B cell (primary cell): ENCODE results near the gene TMEM130.

Experiments
- CTCF ChIP-seq: fragments of 200-600 bp; IDR thresholded peaks from one replicate; pipeline ENCODE4 v1.8.0; 2022; ENCODE audit warnings: antibody characterized with exemption, mild to moderate bottlenecking
- EZH2 ChIP-seq: IDR thresholded peaks from 2 replicates; pipeline ENCODE4 v1.6.1; 2012; ENCODE audit warnings: borderline replicate concordance, low read depth, mild to moderate bottlenecking, moderate library complexity, low read length; ENCODE audit not compliant: insufficient read depth, poor library complexity, severe bottlenecking

- no peak for TF ChIP-seq CTCF
- no peak for TF ChIP-seq EZH2
These were observed 7.6 kb downstream of the TMEM130 start for GRCh38 chr7:98862203-98862602.
